Neutrophil (primary cell): Measurements from ENCODE around the gene CLEC3B.
"Not testable (repeated sequence)": the region's sequence is repeated elsewhere in the genome, so short reads cannot be mapped to it uniquely, and the experiment has no call there.

ENCODE experiments used
- H3K27ac ChIP-seq: fragments of 200-600 bp; sonication (generic); 2 replicates; pipeline ENCODE4 v1.5.1; 2016; ENCODE audit warnings: mild to moderate bottlenecking, moderate library complexity
- H3K27me3 ChIP-seq: fragments of 200-600 bp; sonication (generic); 2 replicates; pipeline ENCODE4 v1.6.0; 2016; ENCODE audit warnings: mild to moderate bottlenecking
- H3K36me3 ChIP-seq: fragments of 200-600 bp; sonication (generic); 2 replicates; pipeline ENCODE4 v1.5.1; 2017
- H3K4me1 ChIP-seq, 2 experiments: fragments of 200-600 bp in 1 of 2; sonication (generic) in 1 of 2; 1 replicate in 1 of 2; 2 replicates in 1 of 2; pipeline versions ENCODE4 v1.5.1 to v1.6.1; 2013 to 2016; ENCODE audit warnings: low read depth in 1 of 2, low read length in 1 of 2, mild to moderate bottlenecking in 1 of 2, moderate library complexity in 1 of 2; ENCODE audit not compliant: control insufficient read depth in 1 of 2, insufficient read depth in 1 of 2
- H3K4me3 ChIP-seq, 2 experiments: fragments of 200-600 bp in 1 of 2; sonication (generic) in 1 of 2; 1 replicate in 1 of 2; 2 replicates in 1 of 2; pipeline ENCODE4 v1.5.1; 2013 to 2016; ENCODE audit warnings: low read depth in 1 of 2, low read length in 1 of 2, mild to moderate bottlenecking in 1 of 2, moderate library complexity in 1 of 2
- H3K9me3 ChIP-seq: fragments of 200-600 bp; sonication (generic); 2 replicates; pipeline ENCODE4 v1.5.1; 2016
- CTCF ChIP-seq: fragments of 200-600 bp; sonication (generic); IDR thresholded peaks from 2 replicates; pipeline ENCODE4 v1.5.1; 2016; ENCODE audit warnings: antibody characterized with exemption

CLEC3B gene

GRCh38 chr3:45026038-45026437, at the start of gene CLEC3B:
TSS of gene CLEC3B (plus strand) at chr3:45026303. CDS start at chr3:45026363, 60 bp downstream.
- Histone ChIP-seq H3K4me3 (no peak within 1 kb of the TSS), H3K27ac (no peak within 1 kb of the TSS), H3K4me1 (no peaks in the 10 kb centered on the region), H3K27me3 (peaks cover 14% of the 10 kb centered on the region), H3K9me3 (no peaks in the 10 kb centered on the region), H3K36me3 (no peaks in the 10 kb centered on the region)
- TF ChIP-seq CTCF: no peak

GRCh38 chr3:44981220-44981619, 44.9 kb upstream of the CLEC3B start:
- no peaks in the 10 kb centered on the region for H3K27me3 ChIP-seq
- H3K4me1 ChIP-seq: peaks cover 18 to 27% of the 10 kb centered on the region in 2 experiments
- no peak overlapping the region for H3K4me3 ChIP-seq
- TF ChIP-seq CTCF: no peak
- H3K36me3 ChIP-seq: no peaks in the 10 kb centered on the region
- H3K9me3 ChIP-seq: no peaks in the 10 kb centered on the region
- no peak overlapping the region for H3K27ac ChIP-seq

- Histone ChIP-seq H3K4me3 (no peak overlapping the region), H3K27ac (no peak overlapping the region), H3K9me3 (no peaks in the 10 kb centered on the region), H3K36me3 (no peaks in the 10 kb centered on the region), H3K4me1 (peaks cover 13 to 22% of the 10 kb centered on the region in 2 experiments), H3K27me3 (no peaks in the 10 kb centered on the region)
- no peak for TF ChIP-seq CTCF
Observed at GRCh38 chr3:44981751-44982150, 44.4 kb upstream of the CLEC3B start.

- Histone ChIP-seq H3K36me3 (no peaks in the 10 kb centered on the region), H3K4me3 (no peak overlapping the region), H3K9me3 (no peaks in the 10 kb centered on the region), H3K4me1 (peaks cover 6 to 15% of the 10 kb centered on the region in 2 experiments), H3K27ac (no peak overlapping the region), H3K27me3 (no peaks in the 10 kb centered on the region)
- TF ChIP-seq CTCF: no peak
Observed at GRCh38 chr3:44982817-44983216, 43.3 kb upstream of the CLEC3B start.

- Histone ChIP-seq H3K27me3 (no peaks in the 10 kb centered on the region), H3K4me1 (peaks cover 6 to 15% of the 10 kb centered on the region in 2 experiments), H3K36me3 (no peaks in the 10 kb centered on the region), H3K4me3 (no peak overlapping the region), H3K9me3 (no peaks in the 10 kb centered on the region), H3K27ac (no peak overlapping the region)
- no peak for TF ChIP-seq CTCF
Observed at GRCh38 chr3:44983484-44983941, 42.6 kb upstream of the CLEC3B start.

GRCh38 chr3:44984335-44984734, 41.8 kb upstream of the CLEC3B start:
- no peak for TF ChIP-seq CTCF
- no peak overlapping the region for H3K27ac ChIP-seq
- H3K36me3 ChIP-seq: no peaks in the 10 kb centered on the region

GRCh38 chr3:44986330-44986729, 39.8 kb upstream of the CLEC3B start:
- not testable (repeated sequence) for H3K27me3 ChIP-seq, H3K27ac ChIP-seq, H3K4me3 ChIP-seq, H3K36me3 ChIP-seq, H3K9me3 ChIP-seq
- peaks cover under 1 to 10% of the 10 kb centered on the region in 2 experiments for H3K4me1 ChIP-seq

More at GRCh38 chr3:44984335-44984734, 41.8 kb upstream of the CLEC3B start:
- Histone ChIP-seq H3K9me3 (no peaks in the 10 kb centered on the region), H3K27me3 (no peaks in the 10 kb centered on the region), H3K4me3 (no peak overlapping the region), H3K4me1 (peaks cover 6 to 15% of the 10 kb centered on the region in 2 experiments)
